GM19099 (cell line): ENCODE results near the gene TSNAX.

Experiments used
- POLR2A ChIP-seq: IDR thresholded peaks from 3 replicates; pipeline ENCODE4 v1.6.1; 2011; ENCODE audit warnings: low read depth; ENCODE audit not compliant: insufficient read length; ENCODE audit errors: extremely low read depth

Gene TSNAX

GRCh38 chr1:231528172-231529029 lies at the start of gene TSNAX:
TSS of gene TSNAX (plus strand) at chr1:231528669. CDS start at chr1:231528811, 142 bp downstream.
- TF ChIP-seq POLR2A, result peak; percentile 95

- no peak for TF ChIP-seq POLR2A
These were observed 49.7 kb upstream of the TSNAX start for GRCh38 chr1:231478811-231479210.

GRCh38 chr1:231480008-231480407 lies 48.5 kb upstream of the TSNAX start:
- TF ChIP-seq POLR2A, result no peak

GRCh38 chr1:231481289-231481688 lies 47.2 kb upstream of the TSNAX start:
- TF ChIP-seq POLR2A, result no peak

GRCh38 chr1:231485029-231485784 lies 43.3 kb upstream of the TSNAX start:
- no peak for TF ChIP-seq POLR2A

GRCh38 chr1:231487019-231487418 lies 41.5 kb upstream of the TSNAX start:
- TF ChIP-seq POLR2A, result no peak

GRCh38 chr1:231487910-231488309 lies 40.6 kb upstream of the TSNAX start:
- no peak for TF ChIP-seq POLR2A

- no peak for TF ChIP-seq POLR2A
These were observed 34.9 kb upstream of the TSNAX start for GRCh38 chr1:231493421-231494185.

- TF ChIP-seq POLR2A, result no peak
These were observed 33.9 kb upstream of the TSNAX start for GRCh38 chr1:231494439-231495110.

GRCh38 chr1:231497629-231498152 lies 30.8 kb upstream of the TSNAX start:
- TF ChIP-seq POLR2A, result no peak

GRCh38 chr1:231499148-231499763 lies 29.2 kb upstream of the TSNAX start:
- no peak for TF ChIP-seq POLR2A

- no peak for TF ChIP-seq POLR2A
These were observed 27.8 kb upstream of the TSNAX start for GRCh38 chr1:231500666-231501065.

- TF ChIP-seq POLR2A, result no peak
These were observed 20.8 kb upstream of the TSNAX start for GRCh38 chr1:231507476-231508355.

GRCh38 chr1:231508497-231508896 lies 20.0 kb upstream of the TSNAX start:
- TF ChIP-seq POLR2A, result no peak

- TF ChIP-seq POLR2A, result no peak
These were observed 19.5 kb upstream of the TSNAX start for GRCh38 chr1:231508941-231509340.
